ENCODE results near the gene SFT2D3.

SFT2D3 gene

GRCh38 chr2:127664895-127665225 lies 36.4 kb upstream of the SFT2D3 start:
- no peak for DNase-seq

DNA sequence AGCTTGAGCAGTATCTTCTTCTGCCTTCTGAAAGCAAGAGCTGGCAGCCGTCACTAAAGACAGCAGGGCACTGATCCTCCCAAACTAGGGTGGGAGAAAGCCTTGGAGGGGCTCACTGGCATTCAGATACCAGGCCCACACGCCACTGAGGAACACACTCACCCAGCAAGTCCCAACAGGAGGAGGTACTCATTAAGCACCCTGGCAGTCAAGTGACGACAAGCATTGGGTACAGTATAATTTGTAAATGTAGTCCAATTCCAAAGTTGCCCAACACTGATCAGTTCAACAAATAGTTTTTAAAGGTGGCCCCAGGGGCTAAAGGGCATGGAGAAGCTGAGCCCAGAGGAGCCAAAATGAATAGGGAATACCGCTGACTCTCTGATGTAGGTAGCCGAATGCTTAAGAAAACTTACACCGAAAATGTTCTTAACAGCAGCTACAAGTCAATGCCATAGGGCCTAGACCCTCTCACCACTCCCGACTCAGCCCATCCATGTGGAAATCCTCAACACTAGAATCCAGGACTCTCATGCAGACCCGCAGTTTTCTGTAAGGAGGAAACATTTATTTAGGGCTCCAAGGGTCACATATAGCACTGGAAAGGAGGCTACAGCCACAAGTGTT lies 35.9 kb upstream of the SFT2D3 start:
- no peak for DNase-seq

DNA sequence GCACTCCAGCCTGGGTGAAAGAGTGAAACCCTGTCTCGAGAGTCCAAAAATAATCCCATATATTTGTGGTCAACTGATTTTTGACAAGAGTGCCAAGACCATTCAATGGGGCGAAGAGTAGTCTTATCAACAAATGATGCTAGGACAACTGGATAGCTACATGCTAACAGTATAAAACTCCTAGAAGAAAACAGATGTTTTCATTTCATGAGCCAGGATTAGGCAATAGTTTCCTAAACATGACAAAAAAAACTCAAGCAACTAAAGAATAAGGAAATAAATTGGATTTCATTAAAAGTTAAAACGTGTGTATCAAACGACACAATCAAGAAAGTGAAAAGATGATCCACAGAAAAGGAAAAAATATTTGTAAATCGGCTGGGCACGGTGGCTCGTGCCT lies 32.2 kb upstream of the SFT2D3 start:
- no peak for DNase-seq

GRCh38 chr2:127670055-127670956 lies 31.0 kb upstream of the SFT2D3 start:
- no peak for DNase-seq

GRCh38 chr2:127670957-127671290 lies 30.4 kb upstream of the SFT2D3 start:
- no peak for DNase-seq

- peak in 1 of 2 donors; percentile 30 for DNase-seq
Observed at GRCh38 chr2:127671557-127672302, 29.6 kb upstream of the SFT2D3 start.

GRCh38 chr2:127672341-127673224 lies 28.7 kb upstream of the SFT2D3 start:
- peak in 1 of 2 donors; percentile 80 for DNase-seq

DNA sequence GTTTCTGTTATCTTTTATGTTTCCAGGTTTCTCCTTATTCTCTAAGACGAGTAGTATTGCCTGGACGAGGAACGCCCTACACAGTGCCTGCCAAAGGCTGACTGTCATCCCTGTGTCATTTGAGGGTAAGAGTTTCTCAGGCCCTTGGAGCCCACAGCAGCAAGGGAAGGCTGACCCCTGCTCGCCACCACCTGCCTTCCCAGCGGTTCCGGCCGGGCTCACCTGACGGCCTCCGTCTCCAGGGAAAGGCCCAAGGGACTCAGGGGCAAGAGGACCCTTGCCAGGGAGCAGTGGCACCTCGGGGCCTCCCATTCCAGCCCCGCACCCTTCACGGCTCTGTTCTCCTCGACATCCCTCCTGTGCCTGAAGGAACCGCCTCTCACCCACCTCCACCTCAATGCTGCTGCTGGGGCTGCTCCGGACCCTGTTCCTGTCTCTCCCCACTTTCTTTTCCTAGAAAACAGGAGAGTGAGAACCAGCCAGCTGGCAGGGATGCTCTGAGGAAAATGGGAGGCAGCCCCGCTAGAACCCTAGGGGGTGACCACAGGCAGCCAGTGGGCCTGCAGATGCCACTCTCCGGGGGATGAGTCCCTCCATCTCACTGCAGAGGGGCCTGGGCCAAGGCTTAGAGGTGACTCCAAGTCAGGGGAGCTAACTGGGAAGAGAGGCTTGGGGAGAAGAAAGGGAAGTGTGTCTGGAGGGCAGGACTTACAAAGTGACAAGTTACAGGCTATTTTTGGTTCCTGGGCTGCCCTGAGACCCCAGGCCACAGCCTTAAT lies 27.8 kb upstream of the SFT2D3 start:
- DNase-seq = peak in 1 of 2 donors; percentile 34

- DNase-seq = peak; percentile 16 to 78
Observed at GRCh38 chr2:127674241-127675209, 26.8 kb upstream of the SFT2D3 start.

GRCh38 chr2:127675331-127676261 lies 25.7 kb upstream of the SFT2D3 start, which contains the start of gene LIMS2:
Gene LIMS2, minus strand, starts transcription at chr2:127675530. Its CDS starts 506 bp downstream, at chr2:127675024.
- DNase-seq = peak; percentile 82 to 93

- DNase-seq = no peak
Observed at GRCh38 chr2:127676906-127677305, 24.4 kb upstream of the SFT2D3 start.

DNA sequence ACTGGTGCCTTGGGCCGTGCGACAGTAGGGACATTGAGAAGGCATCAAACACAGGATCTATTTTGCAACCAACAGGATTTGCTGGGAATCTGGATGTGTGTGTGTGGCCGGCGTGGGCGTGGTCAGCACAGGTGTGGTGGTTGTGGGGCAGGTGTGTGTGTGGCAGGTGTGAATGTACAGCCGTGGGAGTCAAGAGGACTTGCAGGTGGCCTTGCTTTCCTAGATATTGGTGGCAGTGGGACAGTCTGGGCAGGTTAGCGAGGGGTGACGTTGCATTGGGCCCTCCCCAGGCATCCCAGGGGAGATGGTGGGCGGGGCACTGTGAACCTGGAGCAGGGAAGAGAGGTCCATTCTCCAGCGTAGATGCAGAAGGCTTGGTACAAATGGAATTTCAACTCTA lies 22.8 kb upstream of the SFT2D3 start:
- no peak for DNase-seq

- DNase-seq = no peak
Observed at GRCh38 chr2:127678991-127679390, 22.3 kb upstream of the SFT2D3 start.

GRCh38 chr2:127679680-127680361 lies 21.5 kb upstream of the SFT2D3 start:
- no peak for DNase-seq

- no peak for DNase-seq
Observed at GRCh38 chr2:127680706-127681287, 20.5 kb upstream of the SFT2D3 start.

DNA sequence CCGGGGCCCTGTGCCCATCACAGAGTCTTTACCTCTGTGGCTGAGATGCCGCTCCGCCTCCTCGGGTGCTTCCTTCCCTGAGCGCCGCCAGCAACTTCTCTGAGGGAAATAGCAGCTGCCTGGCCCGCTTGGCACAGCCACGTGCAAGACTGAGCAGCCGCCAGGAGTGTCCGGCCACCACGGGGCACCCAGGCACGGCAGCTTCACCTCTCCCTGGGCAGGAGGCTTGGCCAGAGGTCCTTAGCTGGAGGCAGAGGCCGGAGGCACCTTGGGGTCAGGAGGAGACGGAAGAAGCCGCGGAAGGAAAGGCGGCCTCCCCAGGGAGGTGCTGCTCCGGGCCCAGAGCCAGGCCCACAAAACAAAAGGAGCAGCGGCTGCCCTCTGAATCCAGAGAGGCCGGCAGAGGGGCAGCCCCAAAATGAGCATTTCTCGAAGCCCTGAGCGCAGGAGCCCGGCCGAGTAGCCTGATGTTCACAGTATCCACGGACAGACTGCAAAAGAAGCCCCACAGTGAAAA lies 20.0 kb upstream of the SFT2D3 start:
- DNase-seq = no peak

DNA sequence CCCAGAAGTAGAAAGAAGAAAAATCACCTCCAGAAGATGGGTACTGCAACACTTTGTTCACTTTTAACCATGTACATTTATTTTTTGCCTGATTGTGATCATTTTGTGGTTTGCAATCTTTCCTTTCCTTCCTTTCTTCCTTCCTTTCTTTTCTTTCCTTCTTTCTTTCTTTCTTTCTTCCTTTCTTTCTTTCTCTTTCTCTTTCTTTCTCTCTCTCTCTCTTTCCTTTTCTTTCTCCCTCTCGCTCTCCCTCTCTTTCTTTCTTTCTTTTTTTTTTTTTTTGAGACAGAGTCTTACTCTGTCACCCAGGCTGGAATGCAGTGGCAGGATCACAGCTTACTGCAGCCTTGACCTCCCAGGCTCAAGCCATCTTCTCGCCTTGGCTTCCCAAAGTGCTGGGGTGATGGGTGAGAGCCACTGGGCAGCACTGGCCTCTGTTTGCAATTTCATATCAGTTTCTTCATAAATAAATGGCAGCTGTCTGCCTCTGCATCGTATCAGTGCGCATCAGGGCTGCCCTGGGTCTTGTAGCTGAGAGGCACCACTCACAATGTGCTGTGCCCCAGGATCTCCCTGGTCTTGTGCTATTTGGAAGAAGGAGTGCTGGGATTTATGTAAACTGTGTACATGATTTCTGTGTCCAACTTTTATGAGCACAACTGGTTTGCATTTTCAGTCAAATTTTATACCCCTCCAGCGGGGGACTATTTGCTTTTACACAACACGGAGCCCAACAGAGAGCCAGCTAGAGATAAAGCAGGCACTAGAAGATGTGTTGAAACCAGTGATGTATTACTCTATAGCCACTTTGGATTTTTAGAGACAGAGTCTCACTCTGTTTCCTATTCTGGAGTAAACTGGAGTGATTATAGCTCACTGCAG lies 19.1 kb upstream of the SFT2D3 start:
- no peak for DNase-seq
